Stimulated activated effector memory CD8-positive, alpha-beta T cell treated with anti-CD3 and anti-CD28 coated beads, Interleukin-12 subunit alpha, Interleukin-12 subunit beta, amount 100 ng/mL, for 72 hours (primary cell): Measurements from ENCODE around the gene TBK1.

Experiments
- ATAC-seq: fragments of 150-1000 bp; cut with Tn5 transposase; 2 replicates; pipeline ENCODE4 v1.10.0; 2021
- DNase-seq, 2 donors: peaks; one replicate each; pipeline ENCODE4 v3.0.0; 2021 to 2022; ENCODE audit warnings: low spot score in 2 of 2
- H3K27ac Mint-ChIP-seq: one replicate; pipeline ENCODE4 v1.8.0; 2022; ENCODE audit warnings: mild to moderate bottlenecking, mixed read lengths
- H3K36me3 Mint-ChIP-seq: one replicate; pipeline ENCODE4 v1.8.0; 2022; ENCODE audit warnings: mild to moderate bottlenecking, mixed read lengths
- H3K4me1 Mint-ChIP-seq: one replicate; pipeline ENCODE4 v1.8.0; 2022; ENCODE audit warnings: mixed read lengths
- H3K4me3 Mint-ChIP-seq: one replicate; pipeline ENCODE4 v1.8.0; 2022; ENCODE audit warnings: mild to moderate bottlenecking, mixed read lengths
- H3K9me3 Mint-ChIP-seq: one replicate; pipeline ENCODE4 v1.8.0; 2022; ENCODE audit warnings: mixed read lengths

TBK1 gene

GRCh38 chr12:64433915-64434314 is 18.0 kb upstream of the TBK1 start:
- H3K9me3 Mint-ChIP-seq, result no peaks in the 10 kb centered on the region
- ATAC-seq, result no peak
- DNase-seq, result no peak
- no peak overlapping the region for H3K4me3 Mint-ChIP-seq
- H3K4me1 Mint-ChIP-seq, result no peaks in the 10 kb centered on the region
- H3K36me3 Mint-ChIP-seq, result peaks cover 100% of the 10 kb centered on the region
- H3K27ac Mint-ChIP-seq, result no peak overlapping the region

DNA sequence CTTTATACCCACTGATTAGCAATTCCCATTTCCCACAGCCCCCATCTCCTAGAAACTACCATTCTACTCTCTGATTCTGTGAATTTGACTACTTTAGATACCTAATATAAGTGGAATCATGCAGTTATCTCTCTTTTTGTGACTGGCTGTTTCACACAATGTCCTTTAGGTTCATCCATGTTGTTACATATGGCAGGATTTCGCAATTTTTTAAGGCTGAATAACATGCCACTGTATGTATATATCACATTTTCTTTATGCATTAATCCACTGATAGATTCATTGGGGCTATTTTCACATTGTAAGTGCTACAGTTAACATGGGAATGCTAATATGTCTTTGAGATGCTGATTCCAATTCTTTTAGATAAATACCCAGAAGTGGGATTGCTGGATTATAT is 11.8 kb upstream of the TBK1 start:
- DNase-seq (no peak), ATAC-seq (no peak)
- H3K9me3 Mint-ChIP-seq, result no peaks in the 10 kb centered on the region
- H3K36me3 Mint-ChIP-seq, result peaks cover 98% of the 10 kb centered on the region
- no peaks in the 10 kb centered on the region for H3K4me1 Mint-ChIP-seq
- no peak overlapping the region for H3K27ac Mint-ChIP-seq
- H3K4me3 Mint-ChIP-seq, result no peak overlapping the region

GRCh38 chr12:64445490-64445889 is 6.4 kb upstream of the TBK1 start:
- H3K27ac Mint-ChIP-seq, result no peak overlapping the region
- peak; percentile 60 for ATAC-seq
- no peak for DNase-seq

DNA sequence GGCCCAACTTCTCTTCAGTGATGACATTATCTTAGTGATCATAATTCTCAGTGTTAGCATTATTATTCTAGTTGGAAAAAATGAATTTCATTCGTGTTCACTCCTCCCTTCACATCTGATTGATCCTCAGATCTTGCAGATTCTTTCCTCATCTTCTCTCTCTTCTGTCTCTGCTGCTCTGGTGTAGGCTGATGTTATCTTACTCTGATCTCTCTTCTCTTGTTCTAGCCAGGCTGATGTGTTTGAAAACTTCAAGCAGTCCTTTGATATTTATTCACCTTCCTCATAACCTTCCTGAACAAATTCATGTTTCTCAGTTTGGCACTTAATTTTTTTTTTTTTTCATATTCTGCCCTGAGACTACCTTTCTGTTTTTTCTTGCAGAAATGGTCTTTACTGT is 5.6 kb upstream of the TBK1 start:
- Mint-ChIP-seq H3K9me3 (no peaks in the 10 kb centered on the region), H3K4me1 (peaks cover 14% of the 10 kb centered on the region), H3K4me3 (no peak overlapping the region), H3K27ac (peak overlapping the region; percentile 10), H3K36me3 (peaks cover 86% of the 10 kb centered on the region)
- no peak for ATAC-seq
- DNase-seq, result no peak

More at GRCh38 chr12:64445490-64445889, 6.4 kb upstream of the TBK1 start:
- Mint-ChIP-seq H3K4me1 (peaks cover 5% of the 10 kb centered on the region), H3K4me3 (no peak overlapping the region), H3K9me3 (no peaks in the 10 kb centered on the region), H3K36me3 (peaks cover 94% of the 10 kb centered on the region)

GRCh38 chr12:64450057-64450640 is 1.8 kb upstream of the TBK1 start:
- ATAC-seq, result no peak
- Mint-ChIP-seq H3K27ac (peak overlapping the region; percentile 96), H3K4me1 (peaks cover 30% of the 10 kb centered on the region)

DNA sequence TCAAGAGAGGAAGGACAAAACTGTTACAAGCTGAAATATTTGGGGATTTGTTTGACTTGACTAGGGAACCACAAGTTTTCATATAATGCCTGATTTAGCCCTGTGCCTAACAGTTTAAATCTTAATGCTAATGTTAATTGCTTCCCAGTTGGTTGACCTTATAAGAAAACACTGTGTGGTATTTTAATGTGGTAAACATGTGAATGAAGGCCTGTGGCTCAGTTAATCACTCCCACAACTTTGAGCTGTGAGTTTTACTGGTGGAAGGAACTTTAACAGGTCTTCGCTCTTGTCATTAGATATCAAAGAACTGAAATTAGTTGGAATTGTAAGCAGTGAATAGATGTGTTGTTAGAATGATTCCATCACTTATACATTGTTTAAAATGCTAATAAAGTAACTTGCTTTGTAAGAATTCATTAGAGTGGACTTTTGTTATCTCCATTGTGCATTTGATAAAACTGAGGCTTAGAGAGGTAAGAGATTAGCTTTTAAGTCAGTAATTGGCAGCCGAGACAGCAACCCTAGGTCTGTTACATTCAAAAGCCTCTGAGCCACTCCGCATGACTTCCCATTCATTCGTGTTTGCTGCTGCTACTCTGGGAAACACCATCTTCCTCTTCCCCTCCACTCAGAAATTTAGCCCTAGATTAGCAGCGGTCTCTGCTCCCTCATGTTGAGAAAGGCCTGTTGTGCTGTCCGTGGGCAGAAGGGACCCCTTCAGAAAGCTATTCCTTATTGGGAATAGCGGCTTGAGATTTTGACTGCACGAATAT is 1.0 kb upstream of the TBK1 start:
- peak overlapping the region; percentile 96 for H3K27ac Mint-ChIP-seq
- H3K36me3 Mint-ChIP-seq, result peaks cover 59% of the 10 kb centered on the region
- H3K9me3 Mint-ChIP-seq, result no peaks in the 10 kb centered on the region
- ATAC-seq (no peak), DNase-seq (no peak)
- peak overlapping the region; percentile 88 for H3K4me3 Mint-ChIP-seq
- peaks cover 38% of the 10 kb centered on the region for H3K4me1 Mint-ChIP-seq

More at GRCh38 chr12:64450057-64450640, 1.8 kb upstream of the TBK1 start:
- peaks cover 59% of the 10 kb centered on the region for H3K36me3 Mint-ChIP-seq
- no peaks in the 10 kb centered on the region for H3K9me3 Mint-ChIP-seq
- no peak for DNase-seq
- H3K4me3 Mint-ChIP-seq, result peak overlapping the region; percentile 88

GRCh38 chr12:64452559-64453329 is 824 bp downstream of the TBK1 start:
- no peak for DNase-seq
- Mint-ChIP-seq H3K27ac (peak overlapping the region; percentile 96), H3K36me3 (peaks cover 59% of the 10 kb centered on the region), H3K4me3 (peak overlapping the region; percentile 88), H3K4me1 (peaks cover 53% of the 10 kb centered on the region), H3K9me3 (no peaks in the 10 kb centered on the region)
- peak; percentile 22 for ATAC-seq

- H3K27ac Mint-ChIP-seq, result peak overlapping the region; percentile 73
- ATAC-seq (no peak), DNase-seq (no peak)
- peak overlapping the region; percentile 14 for H3K4me3 Mint-ChIP-seq
- H3K4me1 Mint-ChIP-seq, result peaks cover 65% of the 10 kb centered on the region
- H3K9me3 Mint-ChIP-seq, result no peaks in the 10 kb centered on the region
- H3K36me3 Mint-ChIP-seq, result peaks cover 64% of the 10 kb centered on the region
Measured at GRCh38 chr12:64455506-64455905, 3.6 kb downstream of the TBK1 start.

DNA sequence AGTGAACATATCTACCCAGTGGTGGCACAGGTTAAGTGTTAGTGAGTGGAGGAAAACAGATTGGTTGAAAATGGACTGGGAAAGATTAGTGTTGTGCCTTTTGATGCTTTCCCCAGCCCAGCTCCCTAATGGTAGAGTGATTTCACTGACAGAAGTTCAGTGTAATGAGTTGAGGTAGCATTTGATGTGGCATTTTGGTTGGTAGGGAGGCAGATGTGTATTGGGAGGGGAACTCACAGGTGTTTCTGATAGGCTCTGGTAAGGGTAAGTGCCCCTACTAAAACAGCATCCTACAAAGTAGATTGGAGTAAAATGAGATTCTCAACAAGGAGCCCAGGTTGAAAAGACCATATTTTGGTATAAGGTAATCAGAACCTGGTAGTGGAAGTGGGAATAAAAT is 4.2 kb downstream of the TBK1 start:
- Mint-ChIP-seq H3K4me3 (peak overlapping the region; percentile 10), H3K27ac (peak overlapping the region; percentile 73), H3K36me3 (peaks cover 70% of the 10 kb centered on the region), H3K4me1 (peaks cover 64% of the 10 kb centered on the region), H3K9me3 (no peaks in the 10 kb centered on the region)
- DNase-seq (no peak), ATAC-seq (no peak)

DNA sequence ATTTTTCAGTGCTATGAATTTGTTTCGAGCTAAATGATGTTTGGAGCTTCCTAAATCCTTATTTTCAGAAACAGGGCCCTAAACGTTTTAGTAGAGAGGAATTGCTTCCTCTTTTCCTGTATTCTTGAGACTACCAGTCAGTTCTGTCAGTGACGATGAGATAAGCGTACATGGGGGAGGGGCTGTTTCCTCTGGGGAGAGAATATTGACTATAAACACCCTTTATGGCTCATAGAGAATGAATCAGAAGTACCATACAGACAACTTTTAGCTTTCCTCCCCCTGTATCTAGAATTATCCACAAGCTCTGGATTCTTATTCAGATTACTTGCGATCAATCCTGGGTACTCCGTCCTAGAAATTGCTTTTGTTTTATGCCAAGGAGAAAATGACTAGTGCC is 5.1 kb downstream of the TBK1 start:
- no peaks in the 10 kb centered on the region for H3K9me3 Mint-ChIP-seq
- peak overlapping the region; percentile 73 for H3K27ac Mint-ChIP-seq
- no peak for DNase-seq
- peak; percentile 63 for ATAC-seq
- peaks cover 79% of the 10 kb centered on the region for H3K36me3 Mint-ChIP-seq
- peak overlapping the region; percentile 10 for H3K4me3 Mint-ChIP-seq
- H3K4me1 Mint-ChIP-seq, result peaks cover 61% of the 10 kb centered on the region

- DNase-seq (no peak), ATAC-seq (peak; percentile 66)
- Mint-ChIP-seq H3K36me3 (peaks cover 83% of the 10 kb centered on the region), H3K4me3 (peak overlapping the region; percentile 10), H3K9me3 (no peaks in the 10 kb centered on the region), H3K4me1 (peaks cover 61% of the 10 kb centered on the region), H3K27ac (peak overlapping the region; percentile 73)
Measured at GRCh38 chr12:64457466-64457865, 5.5 kb downstream of the TBK1 start.

GRCh38 chr12:64457923-64458322 is 6.0 kb downstream of the TBK1 start:
- Mint-ChIP-seq H3K27ac (peak overlapping the region; percentile 73), H3K36me3 (peaks cover 83% of the 10 kb centered on the region), H3K4me1 (peaks cover 60% of the 10 kb centered on the region), H3K4me3 (peak overlapping the region; percentile 10), H3K9me3 (no peaks in the 10 kb centered on the region)
- no peak for ATAC-seq
- DNase-seq, result no peak

GRCh38 chr12:64459394-64459891 is 7.5 kb downstream of the TBK1 start:
- H3K36me3 Mint-ChIP-seq, result peaks cover 98% of the 10 kb centered on the region
- DNase-seq (no peak), ATAC-seq (peak; percentile 42)
- no peaks in the 10 kb centered on the region for H3K9me3 Mint-ChIP-seq
- peak overlapping the region; percentile 79 for H3K4me3 Mint-ChIP-seq
- H3K4me1 Mint-ChIP-seq, result peaks cover 53% of the 10 kb centered on the region
- peak overlapping the region; percentile 97 for H3K27ac Mint-ChIP-seq

DNA sequence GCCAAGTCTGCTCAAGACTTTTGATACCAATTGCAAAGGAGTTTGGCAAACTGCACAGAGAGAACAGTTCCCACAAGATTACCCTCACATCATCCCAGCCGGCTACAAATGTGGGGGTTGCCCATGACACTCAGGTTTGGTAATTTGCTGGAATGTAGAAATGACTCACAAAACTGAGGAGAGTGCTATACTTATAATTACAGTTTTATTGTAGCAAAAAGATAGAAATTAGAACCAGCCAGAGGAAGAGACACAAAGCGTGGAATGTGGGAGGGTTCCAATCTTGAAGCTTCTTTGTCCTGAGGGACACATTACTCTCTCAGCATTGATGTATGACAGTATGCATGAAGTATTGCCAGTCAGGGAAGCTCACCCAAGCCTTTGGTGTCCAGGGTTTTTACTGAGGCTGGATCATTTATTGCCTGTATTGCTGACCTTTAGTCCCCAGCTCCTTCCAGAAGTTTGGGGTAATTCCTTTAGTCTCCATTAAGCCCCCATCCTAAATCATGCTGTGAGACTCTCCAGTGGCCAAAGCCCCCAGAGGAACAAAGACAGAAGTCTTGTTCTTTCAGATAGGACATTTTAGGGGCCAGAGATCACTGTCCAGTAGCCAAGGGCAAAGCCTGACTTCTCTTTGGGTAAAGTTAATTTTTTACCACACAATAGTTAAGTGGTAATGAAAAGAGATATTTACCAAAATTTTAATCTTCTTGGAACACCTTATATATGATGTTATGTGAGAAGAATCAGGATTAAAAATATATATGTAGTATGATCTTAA is 9.9 kb downstream of the TBK1 start:
- Mint-ChIP-seq H3K4me3 (no peak overlapping the region), H3K4me1 (peaks cover 37% of the 10 kb centered on the region), H3K27ac (no peak overlapping the region), H3K9me3 (no peaks in the 10 kb centered on the region), H3K36me3 (peaks cover 100% of the 10 kb centered on the region)
- no peak for DNase-seq
- ATAC-seq, result peak; percentile 56

DNA sequence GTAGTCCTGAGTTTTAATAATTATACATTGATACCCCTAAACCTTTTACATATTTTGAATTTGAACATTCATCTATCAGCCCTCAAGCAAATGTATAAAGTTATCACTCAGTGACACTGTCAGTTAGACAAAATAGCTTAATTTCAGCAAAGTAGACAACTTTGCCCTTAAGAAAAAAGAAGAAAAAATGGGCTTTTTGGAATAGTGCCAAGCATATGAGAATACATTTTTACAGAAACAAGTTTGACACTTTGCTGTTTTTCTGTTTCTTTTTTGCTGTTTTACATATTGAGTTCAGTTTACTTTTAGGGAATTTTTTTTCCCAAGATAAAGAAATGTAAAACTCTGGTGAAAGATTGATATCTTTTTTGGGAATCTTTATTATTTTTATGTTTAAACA is 14.3 kb downstream of the TBK1 start:
- no peak for ATAC-seq
- peaks cover 98% of the 10 kb centered on the region for H3K36me3 Mint-ChIP-seq
- no peak overlapping the region for H3K4me3 Mint-ChIP-seq
- H3K27ac Mint-ChIP-seq, result no peak overlapping the region
- H3K4me1 Mint-ChIP-seq, result peaks cover 13% of the 10 kb centered on the region
- H3K9me3 Mint-ChIP-seq, result no peaks in the 10 kb centered on the region
- no peak for DNase-seq
